ENCODE data around the gene LAX1.

The LAX1 gene, protein sequence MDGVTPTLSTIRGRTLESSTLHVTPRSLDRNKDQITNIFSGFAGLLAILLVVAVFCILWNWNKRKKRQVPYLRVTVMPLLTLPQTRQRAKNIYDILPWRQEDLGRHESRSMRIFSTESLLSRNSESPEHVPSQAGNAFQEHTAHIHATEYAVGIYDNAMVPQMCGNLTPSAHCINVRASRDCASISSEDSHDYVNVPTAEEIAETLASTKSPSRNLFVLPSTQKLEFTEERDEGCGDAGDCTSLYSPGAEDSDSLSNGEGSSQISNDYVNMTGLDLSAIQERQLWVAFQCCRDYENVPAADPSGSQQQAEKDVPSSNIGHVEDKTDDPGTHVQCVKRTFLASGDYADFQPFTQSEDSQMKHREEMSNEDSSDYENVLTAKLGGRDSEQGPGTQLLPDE

DNA sequence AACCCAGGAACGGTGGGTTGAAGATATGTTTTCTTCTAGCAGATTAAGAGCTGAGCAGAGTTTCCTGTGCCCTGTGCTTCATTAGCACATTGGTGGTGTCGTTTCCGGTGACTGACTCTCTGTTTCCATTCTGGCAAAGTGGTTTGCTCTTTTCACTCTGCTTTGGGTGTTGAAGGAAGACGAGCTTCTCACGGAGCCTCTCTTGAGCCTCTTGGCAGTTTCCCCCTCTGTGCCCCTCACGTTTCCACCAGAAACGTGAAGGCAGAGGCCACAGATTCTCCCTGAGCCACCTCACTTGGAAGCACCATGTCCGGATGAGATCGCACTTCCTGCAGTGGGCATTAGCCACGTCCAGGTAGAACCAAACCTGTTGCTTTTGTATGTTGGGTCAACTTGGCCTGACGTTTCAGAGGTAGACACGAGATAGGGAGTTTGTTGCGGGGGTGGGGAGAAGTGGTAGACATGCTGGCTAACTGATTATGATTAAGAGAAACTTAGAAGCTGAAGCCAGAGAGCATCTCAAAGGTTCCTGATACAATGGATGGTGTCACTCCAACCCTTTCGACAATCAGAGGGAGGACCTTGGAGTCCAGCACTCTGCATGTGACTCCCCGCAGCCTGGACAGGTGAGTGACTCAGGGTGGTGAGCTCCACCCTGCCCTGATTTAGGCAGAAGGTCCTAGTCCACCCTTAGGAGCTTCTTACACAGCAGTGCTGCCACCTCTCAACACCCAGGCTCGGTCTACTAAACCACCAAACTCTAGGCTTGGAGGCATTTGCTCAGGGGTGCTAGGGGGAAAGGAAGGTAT is at the start of gene LAX1:
Gene LAX1, plus strand, starts transcription at position 155 of the 809 bp plus-strand sequence. Its CDS starts 383 bp downstream, at position 538.
- TF ChIP-seq, protein P1, sequence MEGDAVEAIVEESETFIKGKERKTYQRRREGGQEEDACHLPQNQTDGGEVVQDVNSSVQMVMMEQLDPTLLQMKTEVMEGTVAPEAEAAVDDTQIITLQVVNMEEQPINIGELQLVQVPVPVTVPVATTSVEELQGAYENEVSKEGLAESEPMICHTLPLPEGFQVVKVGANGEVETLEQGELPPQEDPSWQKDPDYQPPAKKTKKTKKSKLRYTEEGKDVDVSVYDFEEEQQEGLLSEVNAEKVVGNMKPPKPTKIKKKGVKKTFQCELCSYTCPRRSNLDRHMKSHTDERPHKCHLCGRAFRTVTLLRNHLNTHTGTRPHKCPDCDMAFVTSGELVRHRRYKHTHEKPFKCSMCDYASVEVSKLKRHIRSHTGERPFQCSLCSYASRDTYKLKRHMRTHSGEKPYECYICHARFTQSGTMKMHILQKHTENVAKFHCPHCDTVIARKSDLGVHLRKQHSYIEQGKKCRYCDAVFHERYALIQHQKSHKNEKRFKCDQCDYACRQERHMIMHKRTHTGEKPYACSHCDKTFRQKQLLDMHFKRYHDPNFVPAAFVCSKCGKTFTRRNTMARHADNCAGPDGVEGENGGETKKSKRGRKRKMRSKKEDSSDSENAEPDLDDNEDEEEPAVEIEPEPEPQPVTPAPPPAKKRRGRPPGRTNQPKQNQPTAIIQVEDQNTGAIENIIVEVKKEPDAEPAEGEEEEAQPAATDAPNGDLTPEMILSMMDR (IDR thresholded peaks at IDR 0.05; ENCODE audit: low read depth, low read length) = no peak
- DNase-seq (ENCODE audit: low read depth, low spot score) = no peak
- in situ Hi-C loops (cut with HindIII; ENCODE audit: low sequenced_read_pairs) = no loop called here
- H3K4me3 ChIP-seq (ENCODE audit: low read depth, low read length) = no peak within 1 kb of the TSS

DNA sequence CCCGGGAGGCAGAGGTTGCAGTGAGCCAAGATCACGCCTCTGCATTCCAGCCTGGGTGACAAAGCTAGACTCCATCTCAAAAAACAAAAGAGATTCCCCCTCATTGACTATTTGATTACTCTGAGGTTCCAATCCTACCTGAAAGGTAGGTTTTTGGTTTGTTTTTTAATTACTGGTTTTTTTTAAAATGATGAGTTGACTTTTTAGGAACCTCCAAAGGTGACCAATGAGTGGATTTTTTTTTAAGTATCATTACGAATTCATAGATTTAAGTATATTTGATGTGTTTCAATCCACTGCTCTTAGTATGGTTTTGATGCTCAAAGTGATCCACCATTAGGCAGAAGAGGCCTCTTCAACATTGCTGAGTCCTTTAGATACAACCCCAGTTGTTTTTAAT is 47.9 kb upstream of the LAX1 start:
- in situ Hi-C loops (cut with HindIII; ENCODE audit: low sequenced_read_pairs) = no loop called here
- TF ChIP-seq, protein P1 (IDR thresholded peaks at IDR 0.05; ENCODE audit: low read depth, low read length) = no peak

DNA sequence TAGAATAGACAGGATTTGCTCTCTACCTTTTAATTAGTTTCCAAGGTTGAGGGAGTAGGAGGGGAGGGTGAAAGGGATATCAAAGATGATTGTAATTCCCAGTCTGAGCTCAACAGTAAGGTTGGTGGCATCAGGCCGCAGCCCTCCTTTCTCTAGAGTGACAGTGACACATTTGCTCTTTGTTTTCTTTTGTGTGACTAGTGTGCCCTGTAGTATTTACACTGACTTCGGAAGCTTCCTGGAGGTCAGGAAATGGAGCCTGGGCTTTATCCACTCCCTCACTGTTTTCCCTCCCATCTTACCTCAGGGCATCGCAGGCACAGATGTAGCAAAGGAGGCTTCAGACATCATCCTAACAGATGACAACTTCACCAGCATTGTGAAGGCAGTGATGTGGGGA is 44.7 kb upstream of the LAX1 start:
- no peak overlapping the region for H3K4me3 ChIP-seq (ENCODE audit: low read depth, low read length)
- DNase-seq (ENCODE audit: low read depth, low spot score) = no peak
- TF ChIP-seq, protein P1 (IDR thresholded peaks at IDR 0.05; ENCODE audit: low read depth, low read length) = no peak
- in situ Hi-C loops (cut with HindIII; ENCODE audit: low sequenced_read_pairs) = no loop called here

More for the DNA sequence above, 47.9 kb upstream of the LAX1 start:
- DNase-seq (ENCODE audit: low read depth, low spot score) = no peak
- H3K4me3 ChIP-seq (ENCODE audit: low read depth, low read length) = no peak overlapping the region

DNA sequence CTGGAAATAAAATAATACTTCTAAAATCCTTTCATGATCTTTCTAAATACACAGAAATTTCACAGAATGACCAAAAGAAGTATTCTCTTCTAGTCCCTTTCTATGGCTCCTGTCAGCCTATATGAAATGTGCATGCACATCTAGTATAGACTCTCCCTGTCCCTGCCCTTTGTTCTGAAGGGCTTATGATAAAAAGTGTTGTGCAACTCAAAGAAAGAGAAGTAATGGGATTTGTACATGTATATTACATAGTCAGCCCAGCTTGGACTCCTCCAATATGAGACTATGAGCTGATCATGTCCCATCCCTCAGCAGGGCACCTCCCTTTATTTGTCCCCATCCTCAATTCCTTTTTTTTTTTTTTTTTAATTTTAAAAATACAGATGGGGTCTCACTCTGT is 42.1 kb upstream of the LAX1 start:
- no peak overlapping the region for H3K4me3 ChIP-seq (ENCODE audit: low read depth, low read length)
- TF ChIP-seq, protein P1 (IDR thresholded peaks at IDR 0.05; ENCODE audit: low read depth, low read length) = no peak
- in situ Hi-C loops (cut with HindIII; ENCODE audit: low sequenced_read_pairs) = no loop called here
- no peak for DNase-seq (ENCODE audit: low read depth, low spot score)

DNA sequence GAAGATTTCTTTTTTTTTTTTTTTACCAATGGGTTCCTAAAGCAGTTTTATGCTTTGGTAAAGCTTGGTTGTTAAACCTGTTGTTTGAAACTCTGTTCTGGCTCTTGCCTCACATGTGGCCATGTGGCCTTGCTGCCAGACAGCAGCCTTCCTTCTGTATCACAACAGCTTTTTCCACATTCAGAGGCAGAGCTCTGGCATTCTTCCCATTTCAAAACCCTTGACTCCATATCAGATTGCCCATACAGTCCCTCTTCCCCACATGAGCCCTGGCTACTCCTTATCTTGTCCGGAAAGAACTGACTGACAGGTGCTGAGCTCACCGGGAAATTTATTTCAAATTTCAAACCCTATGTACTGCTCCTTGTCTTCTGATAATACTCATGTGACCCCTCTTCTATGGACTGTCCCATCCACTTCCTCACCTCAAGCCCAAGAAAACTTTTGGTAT is 38.5 kb upstream of the LAX1 start:
- TF ChIP-seq, protein P1 (IDR thresholded peaks at IDR 0.05; ENCODE audit: low read depth, low read length) = no peak
- DNase-seq (ENCODE audit: low read depth, low spot score) = no peak
- in situ Hi-C loops (cut with HindIII; ENCODE audit: low sequenced_read_pairs) = no loop called here
- no peak overlapping the region for H3K4me3 ChIP-seq (ENCODE audit: low read depth, low read length)

DNA sequence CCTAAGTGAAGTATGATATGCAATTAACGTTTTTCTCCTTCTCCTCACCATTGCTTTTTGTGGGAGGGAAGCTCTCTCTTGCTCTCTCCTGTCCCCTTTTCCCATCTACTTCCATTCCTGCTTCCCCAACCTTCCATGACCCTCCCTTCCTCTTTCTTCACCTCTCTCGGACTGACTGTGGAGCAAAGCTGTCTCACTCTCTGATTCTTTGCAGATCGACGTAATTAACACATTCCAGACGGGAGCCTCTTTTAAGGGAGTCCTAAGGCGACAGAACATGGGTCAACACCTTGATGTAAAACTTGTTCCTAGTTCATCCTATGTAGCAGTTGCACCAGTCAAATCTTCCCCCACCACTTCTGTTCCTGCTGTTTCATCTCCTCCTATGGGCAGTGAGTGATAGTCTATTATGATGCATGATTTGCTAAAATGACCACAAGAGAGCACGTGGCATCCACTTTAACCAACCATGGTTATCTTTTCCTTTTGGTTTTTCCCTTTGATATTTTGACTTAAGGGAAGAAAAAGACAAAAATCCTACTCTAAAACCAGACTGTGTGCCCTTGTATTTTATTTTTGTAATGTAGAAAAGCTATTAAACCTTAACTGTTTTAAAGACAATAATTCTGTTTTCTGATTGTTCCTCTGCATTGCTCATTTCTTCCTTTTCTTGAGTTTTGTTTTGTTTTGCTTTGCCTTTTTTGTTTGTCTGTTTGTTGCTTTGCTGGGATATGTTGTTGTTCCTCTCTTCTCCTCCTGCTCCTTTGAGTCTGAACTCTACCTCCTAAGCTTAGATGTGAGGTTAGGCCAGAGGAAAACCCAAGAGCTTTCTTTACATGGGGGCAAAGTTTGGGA is 31.7 kb upstream of the LAX1 start:
- in situ Hi-C loops (cut with HindIII; ENCODE audit: low sequenced_read_pairs) = no loop called here
- TF ChIP-seq, protein P1 (IDR thresholded peaks at IDR 0.05; ENCODE audit: low read depth, low read length) = no peak
- no peak for DNase-seq (ENCODE audit: low read depth, low spot score)
- H3K4me3 ChIP-seq (ENCODE audit: low read depth, low read length) = no peak overlapping the region
